ENCODE measurements around the gene DNM3.

- TF ChIP-seq CTCF (IDR thresholded peaks at IDR 0.05; ENCODE audit: low read length) (no peak), EZH2 (IDR thresholded peaks at IDR 0.05; ENCODE audit: borderline replicate concordance, low read length) (no peak)
Observed at GRCh38 chr1:172360511-172360910, 519.2 kb downstream of the DNM3 start.

All from OCI-LY1 (cell line).